GM12892 (cell line): ENCODE measurements around the gene CXCR1.

ENCODE experiments used
- POLR2A ChIP-seq: IDR thresholded peaks from 2 replicates; pipeline ENCODE4 v1.6.1; 2011; ENCODE audit warnings: low read depth, low read length, control low read depth
- POLR2AphosphoS5 ChIP-seq: IDR thresholded peaks from 2 replicates; pipeline ENCODE4 v1.6.1; 2011; ENCODE audit warnings: low read depth, low read length, control low read depth
- TAF1 ChIP-seq: IDR thresholded peaks from 2 replicates; pipeline ENCODE4 v1.6.1; 2011; ENCODE audit warnings: low read depth, mild to moderate bottlenecking, control low read depth, low read length, borderline replicate concordance

DNA sequence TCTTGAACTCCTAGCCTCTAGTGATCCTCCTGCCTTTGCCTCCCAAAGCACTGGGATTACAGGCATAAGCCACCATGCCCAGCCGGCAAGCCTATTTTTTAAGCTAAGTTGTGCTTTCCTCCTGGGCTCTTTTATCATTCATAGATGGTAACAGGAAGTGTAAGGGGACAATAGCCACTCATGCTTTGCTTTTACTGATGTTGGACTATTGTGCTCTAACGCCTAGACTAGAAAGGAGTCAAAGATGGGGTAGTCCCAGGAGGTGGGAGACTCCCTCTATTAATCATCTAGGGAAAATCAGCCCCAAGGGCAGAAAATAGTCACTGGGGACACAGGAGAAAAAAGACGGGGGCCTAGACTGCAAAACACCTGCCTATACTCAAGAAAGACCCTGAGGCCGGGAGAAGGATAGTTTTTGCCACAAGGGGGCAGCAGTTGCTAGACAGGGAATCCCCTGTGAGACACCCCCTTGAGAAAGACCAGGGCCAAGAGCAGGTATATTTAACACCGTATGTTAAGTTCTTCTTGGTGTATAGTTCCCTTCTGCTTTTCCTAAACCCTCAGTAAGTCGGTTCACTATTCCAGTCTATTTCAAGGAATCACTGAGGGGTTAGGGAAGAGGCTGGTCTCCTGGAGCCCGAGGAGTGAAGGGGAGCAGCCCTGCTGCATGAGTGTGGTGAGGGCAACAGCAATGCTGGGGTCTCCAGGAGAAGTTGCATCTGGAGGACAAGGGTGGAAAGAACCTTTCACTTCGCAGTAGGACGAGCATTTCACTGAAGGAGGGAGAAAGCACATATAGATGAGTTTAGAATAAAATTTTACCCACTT lies 2.1 kb upstream of the CXCR1 start:
- TF ChIP-seq POLR2AphosphoS5 (no peak), TAF1 (no peak), POLR2A (no peak)
